K562 (cell line): ENCODE results near the gene TFPT. TPM values are rescaled to one million over a fixed set of nuclear protein-coding genes. Genes with fewer than 3 reads are reported as not detected.

Experiments used
- ARHGAP35 ChIP-seq: fragments of 450-650 bp; IDR thresholded peaks from 2 replicates; pipeline ENCODE4 v1.6.1; 2018; ENCODE audit not compliant: partially characterized antibody
- CREM ChIP-seq: IDR thresholded peaks from 2 replicates; pipeline ENCODE4 v1.6.1; 2014; ENCODE audit warnings: antibody characterized with exemption, low read depth
- CXXC5 ChIP-seq: fragments of 250-450 bp; sonication (Bioruptor Pico); IDR thresholded peaks from 2 replicates; pipeline ENCODE4 v1.8.0; 2022; ENCODE audit warnings: inconsistent platforms, mild to moderate bottlenecking, moderate library complexity
- DACH1 ChIP-seq: fragments of 450-650 bp; IDR thresholded peaks from 2 replicates; pipeline ENCODE4 v1.6.1; 2018; ENCODE audit not compliant: partially characterized antibody
- DPF2 ChIP-seq: fragments of 450-650 bp; IDR thresholded peaks from 2 replicates; pipeline ENCODE4 v1.6.1; 2016
- ELF4 ChIP-seq: fragments of 450-650 bp; formaldehyde crosslinking; IDR thresholded peaks from 2 replicates; pipeline ENCODE4 v1.4.0; 2022; ENCODE audit warnings: missing genetic modification characterization
- LCOR ChIP-seq: sonication (generic); formaldehyde crosslinking; IDR thresholded peaks from 2 replicates; pipeline ENCODE4 v1.8.0; 2022; ENCODE audit warnings: mild to moderate bottlenecking, missing genetic modification reagents
- NR1H2 ChIP-seq: sonication (generic); formaldehyde crosslinking; IDR thresholded peaks from 2 replicates; pipeline ENCODE4 v1.4.0; 2020; ENCODE audit warnings: mild to moderate bottlenecking, missing genetic modification reagents
- POLR2AphosphoS2 ChIP-seq: IDR thresholded peaks from 2 replicates; pipeline ENCODE4 v1.6.1; 2012; ENCODE audit warnings: low read length, improper control_type of control experiment
- POLR2B ChIP-seq: fragments of 450-650 bp; IDR thresholded peaks from 2 replicates; pipeline ENCODE4 v1.6.1; 2018; ENCODE audit warnings: low read depth; ENCODE audit not compliant: partially characterized antibody
- POLR2G ChIP-seq: fragments of 200-400 bp; formaldehyde crosslinking; IDR thresholded peaks from 2 replicates; pipeline ENCODE4 v1.6.1; 2017; ENCODE audit warnings: low read depth, mild to moderate bottlenecking, antibody characterized with exemption, low read length, moderate library complexity
- RFX1 ChIP-seq: fragments of 450-650 bp; IDR thresholded peaks from 2 replicates; pipeline ENCODE4 v1.6.1; 2016; ENCODE audit warnings: mild to moderate bottlenecking, moderate library complexity
- SMARCA5 ChIP-seq: fragments of 450-650 bp; IDR thresholded peaks from 2 replicates; pipeline ENCODE4 v1.6.1; 2016
- SREBF1 ChIP-seq: fragments of 150-350 bp; IDR thresholded peaks from 2 replicates; pipeline ENCODE4 v1.6.1; 2014; ENCODE audit warnings: antibody characterized with exemption, low read depth, low read length, borderline replicate concordance
- TARDBP ChIP-seq: fragments of 450-650 bp; IDR thresholded peaks from 2 replicates; pipeline ENCODE4 v1.6.1; 2016
- TBP ChIP-seq: optimal IDR thresholded peaks from 2 replicates; pipeline ENCODE3; 2011; ENCODE audit warnings: low read depth, low read length, improper control_type of control experiment
- TRIM28 ChIP-seq: fragments of 450-650 bp; IDR thresholded peaks from 2 replicates; pipeline ENCODE4 v1.6.1; 2017
- ZNF121 ChIP-seq: sonication (generic); formaldehyde crosslinking; conservative IDR thresholded peaks from 2 replicates; pipeline ENCODE4 v1.8.0; 2022; ENCODE audit warnings: missing genetic modification reagents
- ZNF830 ChIP-seq: fragments of 250-450 bp; sonication (Bioruptor Pico); IDR thresholded peaks from 2 replicates; pipeline ENCODE4 v1.5.0; 2021; ENCODE audit warnings: mild to moderate bottlenecking
- polyA plus RNA-seq, 8 experiments: library from polyadenylated mRNA; depleted of rRNA in 4 of 8; stranded (reverse) in 5 of 8; unstranded in 3 of 8; fragments of >200 nt; fragmentation: Nextera tagmentation in 2 of 8; fragmentation: Illumina TruSeq in 1 of 8; extraction: Ambion mirVana in 2 of 8; extraction: Trizol in 1 of 8; gene quantifications; 2 replicates each; pipeline versions ENCODE4 v1.2.1 to v1.2.3, GENCODE V29; 2011 to 2014; ENCODE audit warnings: inconsistent platforms in 1 of 8, missing spikeins in 1 of 8
- total RNA-seq, 7 experiments: library from RNA; depleted of rRNA in 6 of 7; stranded (reverse); fragments of >200 nt in 6 of 7; fragmentation: Illumina TruSeq in 2 of 7; extraction: Trizol in 2 of 7; gene quantifications; 2 replicates each; pipeline versions ENCODE4 v1.2.1 to v1.2.3, GENCODE V29; 2011 to 2021; ENCODE audit warnings: low replicate concordance in 1 of 7
- TF ChIP-seq, protein P1 (sequence below): sonication (generic); formaldehyde crosslinking; IDR thresholded peaks from 2 replicates; pipeline ENCODE4 v1.8.0; 2022; ENCODE audit warnings: mild to moderate bottlenecking, missing genetic modification reagents
- TF ChIP-seq, protein P2 (sequence below): sonication (generic); formaldehyde crosslinking; IDR thresholded peaks from 2 replicates; pipeline ENCODE4 v1.8.0; 2022; ENCODE audit warnings: mild to moderate bottlenecking, low read depth, missing genetic modification reagents
- TF ChIP-seq, protein P3 (sequence below): sonication (generic); formaldehyde crosslinking; IDR thresholded peaks from 2 replicates; pipeline ENCODE4 v1.9.0; 2022; ENCODE audit warnings: mild to moderate bottlenecking, missing genetic modification reagents

The TFPT gene
- total and polyA plus RNA-seq, 9 of the 15 experiments (the other 6 are each of a cell fraction or from before 2014, with no cell fraction given): 0.72 to 16.4 (median 9.2) TPM

DNA sequence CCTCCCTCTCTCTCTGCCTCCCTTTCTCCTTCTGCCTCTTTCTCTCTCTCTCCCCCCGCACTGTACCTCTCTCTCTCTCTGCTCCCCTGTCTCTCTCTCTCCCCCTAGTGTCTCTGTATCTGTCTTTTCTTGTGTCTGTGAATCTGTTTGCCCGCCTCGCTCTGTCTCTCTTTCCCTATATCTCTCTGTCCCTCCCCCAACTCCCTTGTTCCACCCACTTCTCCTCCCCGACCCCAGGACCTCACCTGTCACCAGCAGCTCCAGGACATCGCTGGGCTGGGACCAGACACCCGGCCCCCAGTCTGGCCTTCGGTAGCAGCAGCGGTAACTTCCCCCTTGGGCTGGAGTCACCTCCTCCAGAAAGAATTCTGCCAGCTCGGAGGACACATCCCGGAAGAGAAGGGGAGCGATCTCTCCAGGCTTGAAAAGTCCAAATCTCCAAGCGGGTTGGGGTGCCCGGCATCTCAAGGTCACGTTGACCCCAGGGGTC, 18.8 kb downstream of the TFPT start (continued):
- TF ChIP-seq CXXC5 (CRISPR knock-in tag) (no peak), POLR2AphosphoS2 (no peak), SMARCA5 (peak; percentile 34; the same call in 1 of the 2 replicates), ARHGAP35 (peak; percentile 59), RFX1 (no peak), POLR2B (peak; percentile 21), TRIM28 (no peak), NR1H2 (CRISPR knock-in tag) (no peak), POLR2G (peak; percentile 26; the same call in 1 of the 2 replicates), TARDBP (no peak), DPF2 (0 out of 2 replicates have a peak, but pooled peaks have one; percentile 31), DACH1 (no peak), SREBF1 (no peak), CREM (0 out of 2 replicates have a peak, but pooled peaks have one; percentile 2), ZNF121 (CRISPR knock-in tag) (no peak), TBP (peak; percentile 28), ELF4 (peak; percentile 87), LCOR (CRISPR knock-in tag) (no peak), ZNF830 (CRISPR knock-in tag) (no peak)
- TF ChIP-seq, protein P1, sequence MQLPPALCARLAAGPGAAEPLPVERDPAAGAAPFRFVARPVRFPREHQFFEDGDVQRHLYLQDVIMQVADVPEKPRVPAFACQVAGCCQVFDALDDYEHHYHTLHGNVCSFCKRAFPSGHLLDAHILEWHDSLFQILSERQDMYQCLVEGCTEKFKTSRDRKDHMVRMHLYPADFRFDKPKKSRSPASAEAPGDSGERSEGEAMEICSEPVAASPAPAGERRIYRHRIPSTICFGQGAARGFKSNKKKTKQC (CRISPR knock-in tag): no peak
- TF ChIP-seq, protein P2, sequence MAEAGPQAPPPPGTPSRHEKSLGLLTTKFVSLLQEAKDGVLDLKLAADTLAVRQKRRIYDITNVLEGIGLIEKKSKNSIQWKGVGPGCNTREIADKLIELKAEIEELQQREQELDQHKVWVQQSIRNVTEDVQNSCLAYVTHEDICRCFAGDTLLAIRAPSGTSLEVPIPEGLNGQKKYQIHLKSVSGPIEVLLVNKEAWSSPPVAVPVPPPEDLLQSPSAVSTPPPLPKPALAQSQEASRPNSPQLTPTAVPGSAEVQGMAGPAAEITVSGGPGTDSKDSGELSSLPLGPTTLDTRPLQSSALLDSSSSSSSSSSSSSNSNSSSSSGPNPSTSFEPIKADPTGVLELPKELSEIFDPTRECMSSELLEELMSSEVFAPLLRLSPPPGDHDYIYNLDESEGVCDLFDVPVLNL: no peak
- TF ChIP-seq, protein P3, sequence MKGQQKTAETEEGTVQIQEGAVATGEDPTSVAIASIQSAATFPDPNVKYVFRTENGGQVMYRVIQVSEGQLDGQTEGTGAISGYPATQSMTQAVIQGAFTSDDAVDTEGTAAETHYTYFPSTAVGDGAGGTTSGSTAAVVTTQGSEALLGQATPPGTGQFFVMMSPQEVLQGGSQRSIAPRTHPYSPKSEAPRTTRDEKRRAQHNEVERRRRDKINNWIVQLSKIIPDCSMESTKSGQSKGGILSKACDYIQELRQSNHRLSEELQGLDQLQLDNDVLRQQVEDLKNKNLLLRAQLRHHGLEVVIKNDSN (CRISPR knock-in tag): no peak
